HG02943 (cell line): ENCODE results near the gene DSCAM.

Source experiments
- ATAC-seq: cut with Tn5 transposase; IDR thresholded peaks from one replicate; pipeline ENCODE4 v1.9.1; 2021; ENCODE audit warnings: mild to moderate bottlenecking, low read depth, moderate library complexity; ENCODE audit not compliant: unreplicated experiment

The DSCAM gene

GRCh38 chr21:40164905-40165772, 681.8 kb downstream of the DSCAM start:
- no peak for ATAC-seq

GRCh38 chr21:40162075-40162474, 684.9 kb downstream of the DSCAM start:
- ATAC-seq = no peak

GRCh38 chr21:40160911-40161310, 686.0 kb downstream of the DSCAM start:
- no peak for ATAC-seq

GRCh38 chr21:40158366-40158765, 688.6 kb downstream of the DSCAM start:
- no peak for ATAC-seq

GRCh38 chr21:40155563-40155962, 691.4 kb downstream of the DSCAM start:
- ATAC-seq = no peak

- ATAC-seq = no peak
These were observed 693.6 kb downstream of the DSCAM start for GRCh38 chr21:40153351-40153750.

GRCh38 chr21:40152476-40152875, 694.5 kb downstream of the DSCAM start:
- no peak for ATAC-seq

- no peak for ATAC-seq
These were observed 695.3 kb downstream of the DSCAM start for GRCh38 chr21:40151611-40152010.

- no peak for ATAC-seq
These were observed 700.6 kb downstream of the DSCAM start for GRCh38 chr21:40146216-40146837.

- ATAC-seq = no peak
These were observed 703.0 kb downstream of the DSCAM start for GRCh38 chr21:40143822-40144525.

GRCh38 chr21:40141621-40142020, 705.3 kb downstream of the DSCAM start:
- ATAC-seq = no peak

- no peak for ATAC-seq
These were observed 706.3 kb downstream of the DSCAM start for GRCh38 chr21:40140675-40141074.

GRCh38 chr21:40139636-40140035, 707.3 kb downstream of the DSCAM start:
- no peak for ATAC-seq

GRCh38 chr21:40136571-40136970, 710.4 kb downstream of the DSCAM start:
- no peak for ATAC-seq

GRCh38 chr21:40134731-40135492, 712.0 kb downstream of the DSCAM start:
- no peak for ATAC-seq

GRCh38 chr21:40130476-40130875, 716.5 kb downstream of the DSCAM start:
- no peak for ATAC-seq

GRCh38 chr21:40129809-40130208, 717.1 kb downstream of the DSCAM start:
- ATAC-seq = no peak

GRCh38 chr21:40128891-40129290, 718.1 kb downstream of the DSCAM start:
- no peak for ATAC-seq

- no peak for ATAC-seq
These were observed 725.9 kb downstream of the DSCAM start for GRCh38 chr21:40120940-40121575.

GRCh38 chr21:40118527-40118926, 728.4 kb downstream of the DSCAM start:
- no peak for ATAC-seq
